Progenitor cell of endocrine pancreas (in vitro differentiated cells): ENCODE measurements around the gene ADAM22. TPM values are rescaled to one million over a fixed set of nuclear protein-coding genes. Genes with fewer than 3 reads are reported as not detected.
"Not testable (repeated sequence)": the region's sequence is repeated elsewhere in the genome, so short reads cannot be mapped to it uniquely, and the experiment has no call there.

Experiments
- DNase-seq: peaks from one replicate; pipeline ENCODE4 v3.0.0; 2021; ENCODE audit warnings: low spot score; ENCODE audit not compliant: unreplicated experiment
- H3K27ac Mint-ChIP-seq: 2 replicates; pipeline ENCODE4 v1.8.0; 2021; ENCODE audit warnings: mild to moderate bottlenecking, moderate library complexity, mixed read lengths
- H3K27me3 Mint-ChIP-seq: 2 replicates; pipeline ENCODE4 v1.8.0; 2021; ENCODE audit warnings: mixed read lengths
- H3K36me3 Mint-ChIP-seq: 2 replicates; pipeline ENCODE4 v1.8.0; 2022; ENCODE audit warnings: mixed read lengths; ENCODE audit not compliant: insufficient read depth
- H3K4me1 Mint-ChIP-seq: 2 replicates; pipeline ENCODE4 v1.8.0; 2021; ENCODE audit warnings: low read depth, mixed read lengths
- H3K4me3 Mint-ChIP-seq: 2 replicates; pipeline ENCODE4 v1.8.0; 2021; ENCODE audit warnings: low read depth, mild to moderate bottlenecking, moderate library complexity, mixed read lengths
- H3K9me3 Mint-ChIP-seq: 2 replicates; pipeline ENCODE4 v1.8.0; 2021; ENCODE audit warnings: low read depth, mixed read lengths
- total RNA-seq: library from RNA; stranded (reverse); gene quantifications from 2 replicates; pipeline ENCODE4 v1.2.1, GENCODE V29; 2021
- TF ChIP-seq, protein P1 (sequence below): fragments of 200-600 bp; sonication (generic); IDR thresholded peaks from one replicate; pipeline ENCODE4 v1.5.0; 2021; ENCODE audit warnings: antibody characterized with exemption, mild to moderate bottlenecking; ENCODE audit not compliant: unreplicated experiment

ADAM22 gene
- total RNA-seq, 1 donor from 2014 or later = 15.8 TPM

DNA sequence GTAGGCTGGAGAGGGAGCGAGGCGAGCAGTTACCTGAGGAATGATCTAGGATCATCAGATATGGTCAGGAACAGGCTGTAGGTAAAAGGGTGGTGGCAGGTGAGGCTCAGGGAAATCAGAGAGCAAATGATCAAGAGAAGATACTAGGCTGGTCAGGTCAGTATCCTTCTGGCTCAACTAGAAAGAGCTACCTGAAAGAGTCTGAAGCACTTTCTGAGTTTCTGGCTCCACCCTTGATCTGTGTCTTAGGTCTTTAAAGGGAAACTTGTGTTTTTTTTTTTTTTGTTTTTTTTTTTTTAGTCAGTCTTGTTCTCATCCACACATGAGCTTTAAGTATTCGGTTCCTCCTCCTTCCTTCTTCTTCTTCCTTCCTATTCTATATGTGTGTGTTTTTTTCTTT is 10.5 kb downstream of the ADAM22 start:
- no peak for DNase-seq
- no peak overlapping the region for H3K4me3 Mint-ChIP-seq
- H3K9me3 Mint-ChIP-seq = no peaks in the 10 kb centered on the region
- peak overlapping the region; percentile 65 for H3K27ac Mint-ChIP-seq
- H3K36me3 Mint-ChIP-seq = no peaks in the 10 kb centered on the region
- H3K27me3 Mint-ChIP-seq = no peaks in the 10 kb centered on the region
- TF ChIP-seq, protein P1, sequence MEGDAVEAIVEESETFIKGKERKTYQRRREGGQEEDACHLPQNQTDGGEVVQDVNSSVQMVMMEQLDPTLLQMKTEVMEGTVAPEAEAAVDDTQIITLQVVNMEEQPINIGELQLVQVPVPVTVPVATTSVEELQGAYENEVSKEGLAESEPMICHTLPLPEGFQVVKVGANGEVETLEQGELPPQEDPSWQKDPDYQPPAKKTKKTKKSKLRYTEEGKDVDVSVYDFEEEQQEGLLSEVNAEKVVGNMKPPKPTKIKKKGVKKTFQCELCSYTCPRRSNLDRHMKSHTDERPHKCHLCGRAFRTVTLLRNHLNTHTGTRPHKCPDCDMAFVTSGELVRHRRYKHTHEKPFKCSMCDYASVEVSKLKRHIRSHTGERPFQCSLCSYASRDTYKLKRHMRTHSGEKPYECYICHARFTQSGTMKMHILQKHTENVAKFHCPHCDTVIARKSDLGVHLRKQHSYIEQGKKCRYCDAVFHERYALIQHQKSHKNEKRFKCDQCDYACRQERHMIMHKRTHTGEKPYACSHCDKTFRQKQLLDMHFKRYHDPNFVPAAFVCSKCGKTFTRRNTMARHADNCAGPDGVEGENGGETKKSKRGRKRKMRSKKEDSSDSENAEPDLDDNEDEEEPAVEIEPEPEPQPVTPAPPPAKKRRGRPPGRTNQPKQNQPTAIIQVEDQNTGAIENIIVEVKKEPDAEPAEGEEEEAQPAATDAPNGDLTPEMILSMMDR = no peak
- H3K4me1 Mint-ChIP-seq = no peaks in the 10 kb centered on the region

DNA sequence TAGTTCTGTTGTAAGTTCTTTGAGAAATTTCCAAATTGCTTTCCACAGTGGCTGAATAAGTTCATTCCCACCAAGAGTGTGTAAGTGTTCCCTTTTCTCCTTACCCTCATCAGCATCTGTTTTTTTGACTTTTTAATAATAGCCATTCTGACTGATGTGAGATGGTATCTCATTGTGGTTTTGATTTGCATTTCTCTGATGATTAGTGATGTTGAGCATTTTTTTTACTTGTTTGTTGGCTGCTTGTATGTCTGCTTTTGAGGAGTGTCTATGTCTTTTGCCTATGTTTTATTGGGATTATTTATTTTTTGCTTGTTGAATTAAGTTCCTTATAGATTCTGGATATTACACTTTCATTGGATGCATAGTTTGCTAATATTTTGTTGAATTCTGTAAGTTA is 11.9 kb downstream of the ADAM22 start:
- H3K27ac Mint-ChIP-seq = peak overlapping the region; percentile 31
- not testable (repeated sequence) for H3K4me1 Mint-ChIP-seq, DNase-seq, H3K9me3 Mint-ChIP-seq, H3K36me3 Mint-ChIP-seq, H3K4me3 Mint-ChIP-seq, H3K27me3 Mint-ChIP-seq

DNA sequence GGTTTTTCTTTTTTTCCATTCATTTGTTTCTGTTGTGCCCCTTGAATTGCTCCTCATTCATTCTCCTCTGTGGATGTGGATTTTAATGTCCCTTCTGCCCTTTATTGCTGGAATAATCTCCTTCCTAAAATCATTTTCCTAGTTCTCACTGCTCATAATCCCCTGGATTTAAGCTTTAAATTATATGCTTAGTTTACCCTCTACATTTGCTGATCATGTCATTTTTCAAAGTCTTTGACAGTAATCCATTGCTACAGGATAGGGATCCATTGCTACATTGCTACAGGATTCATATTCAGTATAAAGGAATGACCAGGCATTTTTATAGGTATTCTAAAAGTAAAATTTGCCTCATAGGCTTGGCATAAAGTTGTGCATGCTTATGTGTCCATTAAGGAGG is 14.3 kb downstream of the ADAM22 start:
- H3K27me3 Mint-ChIP-seq = no peaks in the 10 kb centered on the region
- no peaks in the 10 kb centered on the region for H3K4me1 Mint-ChIP-seq
- no peak overlapping the region for H3K4me3 Mint-ChIP-seq
- peaks cover 1% of the 10 kb centered on the region for H3K36me3 Mint-ChIP-seq
- no peak overlapping the region for H3K27ac Mint-ChIP-seq
- TF ChIP-seq, protein P1 = no peak
- no peak for DNase-seq
- peaks cover 4% of the 10 kb centered on the region for H3K9me3 Mint-ChIP-seq

DNA sequence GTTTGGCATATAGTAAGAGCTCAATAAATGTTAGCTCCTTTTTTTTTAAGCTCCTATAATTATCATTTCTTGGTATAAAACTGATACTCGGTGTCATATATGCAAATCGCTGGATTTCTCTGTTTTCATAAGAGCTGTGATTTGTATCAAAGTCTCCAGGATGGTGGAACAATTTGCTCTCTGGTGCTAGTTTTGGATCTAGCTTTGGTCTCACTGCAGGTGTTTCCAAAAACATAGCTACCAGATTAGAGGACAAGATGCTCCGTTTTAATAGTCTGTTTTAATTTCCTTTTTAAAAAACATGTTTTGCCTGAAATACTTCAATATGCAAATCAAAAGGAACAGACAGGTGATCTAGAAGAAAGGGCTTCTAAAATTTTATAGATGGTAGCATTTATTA is 25.3 kb downstream of the ADAM22 start:
- no peak overlapping the region for H3K27ac Mint-ChIP-seq
- no peak overlapping the region for H3K4me3 Mint-ChIP-seq
- DNase-seq = no peak
- H3K4me1 Mint-ChIP-seq = no peaks in the 10 kb centered on the region
- peaks cover 7% of the 10 kb centered on the region for H3K36me3 Mint-ChIP-seq
- peaks cover 9% of the 10 kb centered on the region for H3K9me3 Mint-ChIP-seq
- H3K27me3 Mint-ChIP-seq = no peaks in the 10 kb centered on the region
- TF ChIP-seq, protein P1 = no peak

DNA sequence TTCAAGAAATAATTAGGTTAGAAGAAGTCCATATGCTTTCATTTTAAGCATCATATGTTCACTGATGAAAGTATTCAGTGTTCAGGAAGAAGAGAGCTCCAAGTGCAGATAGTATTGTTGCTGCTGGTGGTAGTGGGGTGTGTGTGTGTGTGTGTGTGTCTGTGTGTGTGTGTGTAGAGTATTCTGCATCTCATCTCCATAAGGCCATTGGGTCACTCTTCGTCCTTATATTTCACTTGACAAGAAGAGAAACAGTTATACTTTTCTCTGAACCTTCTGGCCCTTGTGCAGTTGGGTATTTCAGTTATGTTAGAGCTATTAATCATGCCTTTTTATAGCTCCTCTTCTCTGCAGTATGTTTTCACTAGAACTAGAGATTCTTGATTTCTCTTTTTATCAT is 26.2 kb downstream of the ADAM22 start:
- Mint-ChIP-seq H3K27me3 (no peaks in the 10 kb centered on the region), H3K4me1 (no peaks in the 10 kb centered on the region), H3K9me3 (peaks cover 4% of the 10 kb centered on the region), H3K36me3 (peaks cover 2% of the 10 kb centered on the region), H3K4me3 (no peak overlapping the region), H3K27ac (no peak overlapping the region)
- TF ChIP-seq, protein P1 = no peak
- DNase-seq = no peak

DNA sequence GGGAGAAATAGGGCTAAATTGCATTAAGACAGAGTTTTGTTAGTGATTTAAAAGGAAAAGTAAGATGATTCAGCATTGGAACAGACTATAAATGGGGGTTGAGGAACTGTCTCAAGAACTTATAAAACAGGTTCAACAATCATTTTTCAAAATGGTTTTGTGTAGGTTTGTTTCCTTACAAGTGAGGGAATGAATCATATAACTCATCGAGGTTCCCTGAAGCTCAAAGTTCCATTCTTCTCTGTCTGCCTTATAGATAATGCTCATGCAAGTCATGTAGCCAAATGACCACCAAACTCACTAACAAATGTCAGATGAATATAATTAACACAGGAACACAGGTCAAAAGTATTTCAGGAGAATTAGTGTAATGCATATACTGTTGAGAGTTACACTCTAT is 27.7 kb downstream of the ADAM22 start:
- TF ChIP-seq, protein P1 = no peak
- DNase-seq = no peak
- no peaks in the 10 kb centered on the region for H3K36me3 Mint-ChIP-seq
- no peaks in the 10 kb centered on the region for H3K27me3 Mint-ChIP-seq
- no peak overlapping the region for H3K4me3 Mint-ChIP-seq
- no peaks in the 10 kb centered on the region for H3K4me1 Mint-ChIP-seq
- H3K27ac Mint-ChIP-seq = no peak overlapping the region
- H3K9me3 Mint-ChIP-seq = no peaks in the 10 kb centered on the region
